GM03348 (cell line): ENCODE measurements around the gene NR5A1.

Experiments
- DNase-seq: peaks from one replicate; pipeline ENCODE4 v3.0.0; 2012; ENCODE audit warnings: low spot score

NR5A1 gene

DNA sequence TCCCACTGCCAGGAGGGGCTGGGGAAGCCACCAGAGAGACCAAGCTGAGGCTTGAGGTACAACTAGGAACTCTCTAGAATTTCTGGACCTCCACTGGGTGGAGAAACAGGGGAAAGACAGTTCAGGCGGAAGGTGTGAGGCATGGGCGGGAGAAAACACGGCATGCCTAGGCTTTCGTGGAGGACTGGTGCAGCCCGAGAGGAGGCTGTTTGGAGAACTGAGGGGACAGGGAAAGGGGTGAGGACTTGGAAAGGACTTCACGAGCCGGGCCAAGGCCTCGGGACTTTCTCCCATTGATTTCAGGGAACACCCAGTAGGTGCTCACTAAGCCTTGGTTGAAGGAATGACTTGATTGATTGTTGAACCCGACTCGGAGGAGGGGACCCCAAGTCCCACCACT lies 66.4 kb downstream of the NR5A1 start:
- no peak for DNase-seq

DNA sequence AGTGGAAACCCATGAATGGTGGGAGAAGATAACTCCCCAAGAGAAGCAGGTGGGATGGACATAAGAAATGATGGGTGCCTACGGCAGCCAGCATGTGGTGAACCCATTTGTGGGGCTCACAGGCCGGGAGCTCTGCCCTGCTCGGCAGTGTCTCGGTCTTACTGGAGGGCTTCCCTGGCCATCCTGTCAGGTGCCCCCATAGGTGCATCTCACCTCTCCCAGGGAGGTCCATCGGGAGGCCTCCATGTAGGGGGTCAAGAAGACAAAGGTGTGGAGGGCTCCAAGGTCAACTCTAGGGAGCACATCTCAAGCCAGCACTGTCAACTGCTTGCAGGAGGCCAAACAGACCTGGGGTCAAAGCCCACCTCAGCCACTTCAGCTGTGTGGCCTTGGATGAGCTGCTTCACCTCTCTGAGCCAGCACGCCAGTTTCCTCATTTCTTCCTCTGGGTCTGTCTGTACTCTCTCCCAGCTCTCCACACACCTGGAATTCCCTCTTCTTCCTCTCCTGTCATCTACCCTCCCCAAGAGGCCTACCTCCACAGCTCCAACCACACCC lies 67.4 kb downstream of the NR5A1 start:
- DNase-seq = no peak

DNA sequence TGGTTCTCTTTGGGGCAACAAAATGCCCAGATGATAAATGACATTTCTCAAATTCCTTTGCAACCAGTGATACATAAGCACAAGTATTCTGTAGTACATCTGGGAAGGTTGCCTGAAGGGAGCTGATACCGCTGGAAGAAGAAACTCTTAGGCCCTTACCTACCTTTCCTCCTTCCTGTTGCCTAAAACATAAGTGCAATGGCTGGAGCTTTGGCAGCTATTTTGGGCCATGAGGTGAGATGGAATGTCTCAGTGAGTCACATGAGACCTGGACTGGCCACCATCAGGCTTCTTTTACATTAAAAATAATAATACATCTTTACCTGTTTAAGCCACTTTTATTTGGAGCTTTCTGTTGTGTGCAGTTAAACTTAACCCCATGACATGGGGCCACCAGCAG lies 68.1 kb downstream of the NR5A1 start:
- DNase-seq = no peak

DNA sequence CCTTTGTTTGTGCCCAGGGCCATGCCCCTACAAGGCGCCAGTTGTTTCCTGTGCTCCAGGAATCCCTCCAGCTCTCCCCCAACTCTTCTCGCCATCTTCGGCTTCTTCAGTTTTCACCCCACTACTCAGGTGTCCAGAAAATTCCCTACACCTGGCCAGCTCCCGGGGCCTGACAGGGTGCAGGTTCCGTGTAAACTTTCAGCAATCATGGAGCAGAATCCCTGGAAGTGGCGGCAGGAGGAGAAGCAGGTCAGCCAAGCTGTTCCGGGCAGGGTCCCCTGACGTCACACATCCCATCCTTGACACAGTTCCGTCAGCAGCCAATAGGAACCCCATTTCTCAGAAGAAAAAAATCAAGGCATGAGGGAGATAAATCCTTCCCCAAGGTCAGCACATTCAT lies 69.1 kb downstream of the NR5A1 start:
- DNase-seq = no peak

- no peak for DNase-seq
These were observed 70.1 kb downstream of the NR5A1 start for GRCh38 chr9:124437086-124437485.

DNA sequence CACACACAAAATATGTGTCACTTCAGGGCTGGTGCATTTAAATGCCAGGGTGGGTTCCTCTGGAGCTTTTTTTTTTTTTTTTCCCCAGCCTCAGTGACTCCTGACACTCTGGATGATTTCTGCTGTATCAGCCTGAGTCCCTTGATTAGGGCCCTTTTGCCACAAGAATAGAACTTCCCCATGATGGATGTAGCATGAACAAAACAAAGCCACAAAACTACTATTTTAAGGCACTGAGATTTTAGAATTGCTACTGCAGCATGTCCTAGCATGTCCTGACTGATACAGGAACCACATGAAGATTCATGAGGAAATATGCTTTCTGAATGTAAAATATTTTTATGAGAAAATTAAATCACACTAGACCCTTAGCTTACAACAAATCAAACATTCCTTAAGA lies 70.9 kb downstream of the NR5A1 start:
- DNase-seq = no peak
